Fibroblast of pulmonary artery (primary cell): ENCODE results near the gene MMD.
"Not testable (repeated sequence)": the region's sequence is repeated elsewhere in the genome, so short reads cannot be mapped to it uniquely, and the experiment has no call there.

Experiments
- DNase-seq: peaks from one replicate; pipeline ENCODE4 v3.0.0-alpha.2; 2010; ENCODE audit warnings: low read depth
- H3K4me3 ChIP-seq: replicated peaks from 2 replicates; pipeline ENCODE4 v1.5.1; 2011; ENCODE audit warnings: low read depth, mild to moderate bottlenecking, control low read depth, low read length, moderate library complexity
- CTCF ChIP-seq: IDR thresholded peaks from 2 replicates; pipeline ENCODE4 v1.5.1; 2011; ENCODE audit warnings: mild to moderate bottlenecking, control low read depth, low read length, inconsistent platforms; ENCODE audit errors: missing control alignments

MMD gene

GRCh38 chr17:55411463-55411855, 10.2 kb downstream of the MMD start:
- DNase-seq = no peak
- no peak overlapping the region for H3K4me3 ChIP-seq
- TF ChIP-seq CTCF = no peak

DNA sequence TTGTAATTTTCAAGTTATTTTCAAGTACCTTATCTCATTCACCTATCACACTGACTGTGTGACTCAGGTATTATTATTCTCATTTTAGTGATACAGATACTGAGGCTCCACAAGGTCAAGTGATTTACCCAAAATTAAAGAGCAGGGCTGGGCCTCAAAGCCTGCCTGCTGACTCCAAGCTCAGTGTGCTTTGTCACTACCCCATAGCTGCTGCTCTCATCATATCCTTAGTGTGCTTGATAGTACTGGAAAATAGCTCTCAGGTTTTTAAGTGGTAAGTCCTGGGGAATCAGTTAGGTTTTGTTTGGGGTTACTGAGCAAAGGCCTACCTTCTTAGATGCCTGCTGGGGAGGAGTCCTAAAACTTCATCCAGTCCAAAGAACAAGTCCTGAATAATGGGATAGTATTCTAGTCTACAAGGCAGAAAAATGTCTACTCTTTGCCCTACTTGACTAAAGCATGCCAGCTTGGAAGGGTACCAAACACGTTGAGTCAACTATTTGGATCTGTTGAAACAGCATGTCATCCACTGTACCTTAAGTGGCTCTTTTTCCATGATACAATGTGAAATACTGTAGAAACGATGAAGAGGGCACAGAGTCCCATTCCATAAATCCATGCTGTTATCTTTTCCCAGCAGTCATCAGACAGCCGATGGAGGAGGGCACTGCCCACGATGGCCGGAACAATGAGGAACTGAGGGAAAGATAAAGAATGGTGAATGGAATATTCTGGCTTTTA, 10.7 kb downstream of the MMD start:
- H3K4me3 ChIP-seq = no peak overlapping the region
- no peak for TF ChIP-seq CTCF
- peak; percentile 14 for DNase-seq

DNA sequence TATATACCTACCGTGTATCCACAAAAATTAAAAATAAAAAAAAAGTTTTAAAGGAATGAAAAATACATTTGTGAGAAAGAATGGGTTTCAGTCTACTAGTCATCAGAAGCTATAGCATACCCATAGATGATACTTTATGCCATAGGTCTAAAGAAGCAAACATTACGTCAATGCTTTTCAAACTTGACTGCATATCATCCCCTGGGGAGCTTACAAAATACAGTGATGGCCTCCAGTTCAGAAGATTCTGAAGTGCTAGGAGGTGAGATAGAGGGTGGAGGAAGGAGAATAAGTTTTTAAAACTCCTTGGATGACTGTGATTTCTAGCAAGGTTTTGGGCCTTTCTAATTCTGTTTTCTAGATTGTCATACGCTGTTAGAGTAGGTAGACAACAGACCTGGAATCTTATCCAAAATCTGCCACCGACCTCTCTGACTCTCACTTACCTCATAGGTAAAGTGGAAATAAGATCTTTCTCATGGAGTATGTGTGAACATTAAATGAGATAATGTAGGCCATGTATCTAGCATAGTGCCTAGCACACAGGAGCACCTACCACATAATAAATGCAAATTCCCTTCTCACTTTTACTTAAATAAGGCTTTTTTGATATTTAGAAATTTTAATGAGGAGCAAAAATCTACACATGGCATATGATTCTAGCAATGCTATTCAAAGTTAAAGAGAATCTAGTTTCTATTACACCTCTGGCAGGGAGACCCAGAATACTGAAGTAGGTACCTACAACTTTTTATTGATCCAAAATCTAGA, 12.4 kb downstream of the MMD start:
- no peak overlapping the region for H3K4me3 ChIP-seq
- DNase-seq = no peak
- no peak for TF ChIP-seq CTCF

DNA sequence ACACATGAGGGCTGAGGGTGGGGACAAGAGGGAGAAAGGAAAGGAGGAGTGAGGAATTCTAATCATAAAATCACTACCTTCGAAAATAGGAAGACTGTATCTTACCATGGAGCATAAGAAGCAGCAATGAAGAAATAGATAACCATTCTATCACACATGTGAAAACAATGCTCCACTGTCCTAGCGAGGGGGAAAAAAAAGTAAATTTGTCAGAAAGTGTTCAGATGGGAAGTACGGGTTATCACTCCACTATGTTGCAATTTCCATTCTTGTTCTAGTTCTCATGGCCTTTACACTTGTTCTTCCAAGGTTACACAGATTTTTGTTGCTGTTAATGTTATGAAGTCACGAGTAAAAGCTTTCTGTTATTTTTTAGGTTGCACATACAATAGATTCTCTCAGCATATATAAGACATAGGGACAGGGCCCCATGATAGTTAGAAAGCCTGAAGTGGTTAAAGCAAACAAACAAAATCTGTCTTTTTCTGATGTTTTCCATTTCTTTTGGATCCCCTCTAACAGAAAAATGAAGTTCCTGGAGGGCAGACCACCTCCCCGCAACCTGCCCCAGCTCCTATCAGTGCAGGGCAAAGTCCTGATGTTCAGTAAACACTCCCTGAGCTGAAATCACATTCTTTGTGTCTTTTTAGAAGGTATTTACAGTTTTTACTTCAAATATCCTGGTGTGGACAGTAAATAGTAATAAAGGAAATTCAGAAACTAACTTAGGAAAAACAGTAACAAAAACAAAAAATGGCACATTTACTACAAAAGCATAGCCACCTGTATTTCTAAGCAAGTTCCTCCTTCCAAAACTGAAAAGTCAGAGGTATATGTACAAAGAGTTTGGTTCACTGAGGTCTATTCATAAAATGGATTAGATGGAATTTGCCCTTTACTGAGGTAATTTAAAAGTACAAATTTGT, 13.7 kb downstream of the MMD start:
- DNase-seq = peak; percentile 67
- no peak for TF ChIP-seq CTCF
- H3K4me3 ChIP-seq = no peak overlapping the region

DNA sequence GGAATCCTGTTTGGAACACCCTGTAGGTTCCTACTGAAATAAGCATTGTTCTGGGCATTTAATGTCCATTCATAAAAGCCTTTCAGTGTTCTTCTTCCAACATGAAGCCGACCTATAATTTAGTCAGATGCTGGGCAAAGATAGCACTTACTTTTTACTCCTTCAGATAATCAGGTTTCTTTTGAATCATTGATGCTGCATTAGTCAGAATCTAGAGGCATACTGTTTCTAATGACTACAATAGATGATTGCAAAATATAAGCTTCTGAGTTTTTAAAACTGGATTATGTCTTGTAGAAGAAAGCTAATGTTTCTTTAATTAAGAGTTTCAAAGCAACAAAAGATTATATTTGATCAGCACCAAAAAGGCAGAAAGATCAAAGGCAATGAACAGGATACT, 16.0 kb downstream of the MMD start:
- no peak overlapping the region for H3K4me3 ChIP-seq
- DNase-seq = no peak
- no peak for TF ChIP-seq CTCF

DNA sequence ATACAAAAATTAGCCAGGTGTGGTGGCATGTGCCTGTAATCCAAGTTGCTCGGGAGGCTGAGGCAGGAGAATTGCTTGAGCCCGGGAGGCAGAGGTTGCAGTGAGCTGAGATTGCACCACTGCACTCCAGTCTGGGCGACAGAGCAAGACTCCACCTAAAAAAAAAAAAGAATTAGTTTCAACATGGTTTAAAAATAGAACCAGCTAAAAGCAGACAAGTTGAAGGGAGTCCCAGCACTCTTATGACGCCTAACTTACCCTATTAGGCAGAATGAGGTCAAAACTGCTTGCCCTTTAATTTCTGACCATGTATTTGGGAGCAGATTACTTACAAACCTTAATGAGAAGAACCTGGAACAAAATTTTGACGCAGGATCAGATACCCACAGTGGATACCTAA, 17.4 kb downstream of the MMD start:
- DNase-seq, H3K4me3 ChIP-seq: not testable (repeated sequence)

DNA sequence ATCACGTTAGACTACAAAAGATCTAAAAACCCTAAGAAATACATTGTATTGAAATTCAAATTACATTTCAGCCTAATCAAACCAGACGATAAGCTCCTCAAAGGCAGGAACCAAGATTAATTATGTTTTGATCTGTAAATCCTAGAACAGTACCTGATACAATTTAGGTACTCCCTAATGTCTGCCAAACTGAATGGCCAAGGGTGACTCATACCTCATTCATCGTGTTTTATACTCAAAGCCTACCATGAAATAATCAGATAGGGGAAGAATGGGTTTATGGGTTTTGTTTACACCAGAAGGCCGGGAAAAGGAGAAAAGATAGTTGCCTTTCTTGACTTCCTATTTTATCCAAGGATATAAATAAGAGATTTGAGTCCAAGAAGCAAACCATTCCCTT, 19.3 kb downstream of the MMD start:
- DNase-seq = peak; percentile 44
- no peak overlapping the region for H3K4me3 ChIP-seq
- TF ChIP-seq CTCF = no peak
